GM12872 (cell line): ENCODE results near the gene TLCD1.
A peak's percentile ranks its signal among the peaks of the same experiment; 100 is the strongest.

Experiments
- TF ChIP-seq, protein P1 (sequence below): IDR thresholded peaks from 3 replicates; pipeline ENCODE4 v1.5.1; 2011; ENCODE audit warnings: low read depth, mild to moderate bottlenecking, low read length, moderate library complexity; ENCODE audit not compliant: insufficient read depth

TLCD1 gene, protein sequence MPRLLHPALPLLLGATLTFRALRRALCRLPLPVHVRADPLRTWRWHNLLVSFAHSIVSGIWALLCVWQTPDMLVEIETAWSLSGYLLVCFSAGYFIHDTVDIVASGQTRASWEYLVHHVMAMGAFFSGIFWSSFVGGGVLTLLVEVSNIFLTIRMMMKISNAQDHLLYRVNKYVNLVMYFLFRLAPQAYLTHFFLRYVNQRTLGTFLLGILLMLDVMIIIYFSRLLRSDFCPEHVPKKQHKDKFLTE

DNA sequence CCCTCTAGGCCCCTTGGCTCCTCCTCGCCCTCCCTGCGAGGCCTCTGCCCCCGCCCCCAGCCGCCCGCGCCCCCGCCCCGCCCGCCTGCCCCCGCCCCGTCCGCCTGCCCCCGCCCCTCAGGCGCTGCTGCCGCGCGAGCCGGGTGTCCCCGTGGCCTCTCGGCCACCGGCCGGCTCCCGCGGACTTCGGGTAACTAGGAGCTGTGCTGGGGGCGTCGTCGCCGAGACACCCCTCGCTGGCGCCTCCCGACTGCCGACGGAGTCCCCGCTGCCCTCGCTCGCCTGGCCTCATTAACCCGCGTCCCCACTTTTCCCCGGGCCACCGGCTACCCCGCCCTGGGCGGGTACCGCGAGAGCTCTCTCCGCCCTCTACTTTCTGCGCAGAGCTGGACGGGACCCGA lies at the start of gene TLCD1:
Gene TLCD1 (minus strand): TSS at position 8 of the 401 bp plus-strand sequence. CDS start 136 bp downstream, outside the sequence.
- TF ChIP-seq, protein P1, sequence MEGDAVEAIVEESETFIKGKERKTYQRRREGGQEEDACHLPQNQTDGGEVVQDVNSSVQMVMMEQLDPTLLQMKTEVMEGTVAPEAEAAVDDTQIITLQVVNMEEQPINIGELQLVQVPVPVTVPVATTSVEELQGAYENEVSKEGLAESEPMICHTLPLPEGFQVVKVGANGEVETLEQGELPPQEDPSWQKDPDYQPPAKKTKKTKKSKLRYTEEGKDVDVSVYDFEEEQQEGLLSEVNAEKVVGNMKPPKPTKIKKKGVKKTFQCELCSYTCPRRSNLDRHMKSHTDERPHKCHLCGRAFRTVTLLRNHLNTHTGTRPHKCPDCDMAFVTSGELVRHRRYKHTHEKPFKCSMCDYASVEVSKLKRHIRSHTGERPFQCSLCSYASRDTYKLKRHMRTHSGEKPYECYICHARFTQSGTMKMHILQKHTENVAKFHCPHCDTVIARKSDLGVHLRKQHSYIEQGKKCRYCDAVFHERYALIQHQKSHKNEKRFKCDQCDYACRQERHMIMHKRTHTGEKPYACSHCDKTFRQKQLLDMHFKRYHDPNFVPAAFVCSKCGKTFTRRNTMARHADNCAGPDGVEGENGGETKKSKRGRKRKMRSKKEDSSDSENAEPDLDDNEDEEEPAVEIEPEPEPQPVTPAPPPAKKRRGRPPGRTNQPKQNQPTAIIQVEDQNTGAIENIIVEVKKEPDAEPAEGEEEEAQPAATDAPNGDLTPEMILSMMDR = no peak

DNA sequence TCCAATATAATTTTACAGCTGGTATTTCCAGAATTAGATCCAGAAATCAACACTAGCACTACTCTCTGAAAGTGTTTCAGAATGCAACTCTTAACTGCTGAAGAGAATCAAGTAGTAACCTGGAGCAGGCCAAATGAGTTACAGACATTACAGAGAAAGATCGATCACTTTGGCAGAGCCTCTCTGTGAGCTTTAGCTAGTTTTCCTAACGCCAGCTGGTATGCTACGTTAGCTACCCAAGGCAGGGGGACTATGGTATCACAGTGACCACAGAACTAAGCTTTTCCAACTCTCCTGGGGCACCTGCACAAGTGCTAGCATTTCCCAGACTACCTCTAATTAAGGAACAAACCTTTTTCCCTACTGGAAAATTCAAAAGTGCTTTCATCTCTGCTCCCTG lies 48.2 kb upstream of the TLCD1 start:
- TF ChIP-seq, protein P1 = no peak

DNA sequence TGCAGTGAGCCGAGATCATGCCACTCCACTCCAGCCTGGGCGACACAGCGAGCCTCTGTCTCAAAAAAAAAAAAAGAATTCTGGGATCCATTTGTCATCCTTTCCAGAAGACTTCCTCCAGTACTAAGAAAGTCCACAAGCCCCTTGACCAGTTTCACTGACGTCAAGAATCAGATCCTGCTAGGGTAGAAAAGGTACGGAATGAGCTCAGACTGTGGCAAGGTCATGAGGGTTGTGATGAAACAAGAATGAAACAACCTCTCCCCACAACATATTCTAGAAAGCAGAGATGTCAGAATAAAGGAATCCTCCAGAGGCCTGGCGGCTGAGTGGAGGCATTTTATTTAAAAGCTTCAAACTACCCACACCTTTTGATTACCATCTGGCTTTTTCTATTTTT lies 47.7 kb upstream of the TLCD1 start:
- TF ChIP-seq, protein P1 = no peak

DNA sequence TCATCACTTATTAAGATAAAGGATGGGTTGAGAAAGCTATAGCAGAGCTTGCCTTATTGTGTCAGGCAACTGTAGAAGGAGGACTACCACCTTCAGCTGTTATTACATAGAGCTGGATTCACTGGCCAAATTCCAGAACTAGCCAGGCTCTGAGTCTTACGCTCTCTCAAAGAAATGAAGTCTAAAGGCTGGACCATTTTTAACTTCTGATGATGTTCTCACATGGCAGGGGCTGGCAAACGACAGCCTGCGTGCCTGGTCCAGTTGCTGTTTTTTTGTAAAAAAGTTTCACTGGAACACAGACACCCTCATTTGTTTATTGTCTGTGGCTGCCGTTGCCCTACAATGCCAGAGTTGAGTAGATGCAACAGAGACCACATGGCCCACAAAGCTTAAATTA lies 39.0 kb upstream of the TLCD1 start:
- TF ChIP-seq, protein P1 = no peak

DNA sequence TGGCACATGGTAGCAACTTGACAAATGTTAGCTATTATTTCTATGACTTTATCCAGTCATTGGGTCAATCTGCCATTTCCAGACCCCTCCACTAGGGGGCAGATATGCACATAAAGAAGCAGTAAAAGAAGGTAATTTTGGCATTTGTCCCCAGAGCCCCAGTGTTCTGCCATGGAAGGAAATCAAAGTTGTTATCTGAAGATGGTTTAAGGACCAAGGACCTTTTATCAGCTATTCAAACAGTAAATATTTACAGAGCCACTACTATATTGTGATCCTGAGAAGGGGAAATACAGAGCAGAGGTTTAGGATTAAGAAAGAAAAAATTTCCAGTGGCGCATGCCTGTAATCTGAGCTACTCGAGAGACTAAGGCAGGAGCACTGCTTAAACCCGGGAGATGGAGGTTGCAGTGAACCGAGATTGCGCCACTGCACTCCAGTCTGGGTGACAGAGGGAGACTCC lies 37.8 kb upstream of the TLCD1 start:
- TF ChIP-seq, protein P1 = peak; percentile 80

DNA sequence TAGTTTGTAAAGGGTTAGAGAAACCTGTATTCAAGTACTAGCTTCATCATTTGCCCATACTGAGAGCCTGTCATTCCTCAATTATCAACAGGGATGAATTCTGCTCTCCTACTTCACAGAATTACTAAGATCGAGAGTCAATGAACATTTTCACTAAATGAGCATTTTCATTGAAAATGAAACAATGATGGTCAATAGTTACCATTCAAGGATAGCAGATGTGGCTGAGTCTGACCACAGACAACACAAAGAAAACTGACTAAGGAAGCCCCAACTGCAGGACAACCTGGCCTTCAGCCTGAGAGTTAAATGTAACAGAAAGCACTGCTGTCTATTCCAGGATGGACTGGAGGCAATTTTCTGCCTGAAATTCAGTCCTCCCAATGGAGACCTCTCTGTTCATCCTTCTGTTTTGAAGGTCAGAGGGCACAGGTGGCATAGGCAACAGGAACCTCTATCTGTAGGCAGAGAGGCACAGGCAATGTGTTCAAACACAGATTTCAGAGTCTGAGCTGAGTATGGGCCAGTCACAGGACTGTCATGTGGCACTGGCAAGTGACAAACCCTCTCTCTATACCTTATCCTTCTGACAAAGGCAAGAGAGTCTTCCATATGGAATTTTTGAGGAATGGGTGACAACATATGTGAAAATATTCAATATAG lies 37.2 kb upstream of the TLCD1 start:
- TF ChIP-seq, protein P1 = no peak

DNA sequence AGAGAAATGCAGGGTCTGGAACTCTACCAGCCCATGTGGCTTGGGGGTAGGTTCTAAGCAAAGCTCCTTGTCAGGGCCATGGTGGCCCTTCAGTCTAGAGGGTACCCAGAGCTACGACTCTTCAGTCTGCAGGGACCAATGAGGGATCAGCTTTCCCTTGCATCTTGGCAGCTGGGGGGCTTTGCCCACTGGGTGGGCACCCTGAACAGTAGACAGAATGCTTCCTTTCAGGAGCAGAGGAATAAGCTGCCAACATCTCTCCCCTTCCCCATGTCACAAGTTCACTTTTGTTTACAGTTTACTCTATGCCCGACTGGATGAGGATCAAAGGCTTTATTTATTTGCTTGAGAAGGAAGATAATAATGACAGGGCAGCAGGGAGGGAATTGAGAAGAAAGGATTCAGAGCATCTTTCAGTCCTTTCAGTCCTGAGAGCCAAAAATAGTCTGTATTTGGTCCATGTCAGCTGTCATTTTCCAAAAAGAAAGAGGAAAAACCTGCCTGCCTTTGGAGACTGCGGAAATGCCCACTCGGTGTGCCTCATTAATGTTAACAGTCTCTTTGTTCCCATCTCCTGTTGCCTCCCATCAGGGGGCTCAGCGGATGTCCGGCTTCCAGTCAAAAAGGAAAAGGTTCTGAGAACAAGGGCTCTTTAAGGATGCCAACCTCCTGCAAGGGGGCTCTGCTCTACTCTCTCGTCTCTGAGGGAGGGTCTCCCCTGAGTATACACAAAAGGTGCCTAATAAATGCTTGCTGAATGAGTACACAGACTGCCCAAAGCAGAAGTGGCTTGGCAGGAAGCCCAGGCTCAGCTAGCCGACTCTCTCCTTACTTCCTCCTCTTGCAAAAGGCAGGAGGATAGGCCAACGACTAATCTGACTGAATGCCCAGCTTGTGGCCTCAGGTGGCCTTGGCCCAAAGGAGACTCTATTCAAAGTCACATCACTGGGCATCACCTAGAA lies 34.8 kb upstream of the TLCD1 start:
- TF ChIP-seq, protein P1 = no peak
